ENCODE results near the gene RWDD3. TPM values are rescaled to one million over a fixed set of nuclear protein-coding genes. Genes with fewer than 3 reads are reported as not detected.

Gene RWDD3
- polyA plus RNA-seq, 2 donors, result 7.8 to 26.9 TPM

DNA sequence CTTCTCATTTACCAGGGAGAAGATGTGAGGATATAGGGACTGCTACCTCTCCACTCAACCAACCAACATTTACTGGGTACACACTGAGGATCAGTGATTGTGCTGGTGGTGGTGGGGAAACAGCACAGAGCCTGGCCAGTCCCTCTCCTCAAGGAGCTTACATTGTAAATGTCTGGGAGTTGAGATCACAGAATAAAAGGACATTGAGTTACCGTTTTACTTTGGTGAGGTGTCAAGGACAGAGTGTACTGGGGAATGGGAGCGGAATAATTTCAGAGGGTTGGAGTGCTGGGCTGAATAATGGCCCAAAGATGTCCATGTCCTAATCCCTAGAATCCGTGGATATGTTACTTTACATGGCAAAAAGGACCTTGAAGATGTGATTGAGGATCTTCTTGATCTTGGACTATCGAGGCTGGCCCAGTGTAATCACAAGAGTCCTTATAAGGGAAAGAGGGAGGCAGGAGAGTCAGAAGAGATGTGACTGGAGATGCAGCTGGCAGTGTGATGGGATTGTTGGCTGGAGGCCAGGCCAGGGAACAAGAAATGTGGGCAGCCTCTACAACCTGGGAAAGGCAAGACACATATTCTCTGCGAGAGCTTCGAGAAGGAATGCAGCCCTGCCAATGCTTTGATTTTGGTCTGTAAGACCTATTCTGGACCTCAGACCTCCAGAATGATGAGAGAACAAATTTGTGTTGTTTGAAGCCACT lies 26.6 kb upstream of the RWDD3 start:
- no peak overlapping the region for H3K27ac ChIP-seq (ENCODE audit: low read depth in 2 of 2, low read length in 1 of 2)

GRCh38 chr1:95208876-95209275 lies 25.1 kb upstream of the RWDD3 start:
- Histone ChIP-seq H3K4me1 (ENCODE audit: control insufficient read depth in 2 of 2, insufficient read depth in 2 of 2, low read length in 1 of 2) (no peaks in the 10 kb centered on the region), H3K9me3 (ENCODE audit: control insufficient read depth in 2 of 2, insufficient read depth in 1 of 2, low read depth in 1 of 2, low read length in 1 of 2) (no peaks in the 10 kb centered on the region), H3K4me3 (ENCODE audit: low read depth in 1 of 2, low read length in 2 of 2) (no peak overlapping the region), H3K36me3 (ENCODE audit: control insufficient read depth in 2 of 2, insufficient read depth in 2 of 2, low read length in 1 of 2) (no peaks in the 10 kb centered on the region), H3K27ac (ENCODE audit: low read depth in 2 of 2, low read length in 1 of 2) (no peak overlapping the region), H3K27me3 (ENCODE audit: control insufficient read depth in 1 of 2, insufficient read depth in 2 of 2, low read length in 2 of 2) (no peaks in the 10 kb centered on the region)
- WGBS, 2 donors, result 73 to 84% methylated on average over 3 of the region's 3 CpGs

More for the DNA sequence above, 26.6 kb upstream of the RWDD3 start:
- 80 to 83% methylated on average over 6 of the region's 6 CpGs for WGBS, 2 donors
- Histone ChIP-seq H3K4me1 (ENCODE audit: control insufficient read depth in 2 of 2, insufficient read depth in 2 of 2, low read length in 1 of 2) (no peaks in the 10 kb centered on the region), H3K4me3 (ENCODE audit: low read depth in 1 of 2, low read length in 2 of 2) (no peak overlapping the region), H3K27me3 (ENCODE audit: control insufficient read depth in 1 of 2, insufficient read depth in 2 of 2, low read length in 2 of 2) (no peaks in the 10 kb centered on the region), H3K9me3 (ENCODE audit: control insufficient read depth in 2 of 2, insufficient read depth in 1 of 2, low read depth in 1 of 2, low read length in 1 of 2) (no peaks in the 10 kb centered on the region), H3K36me3 (ENCODE audit: control insufficient read depth in 2 of 2, insufficient read depth in 2 of 2, low read length in 1 of 2) (no peaks in the 10 kb centered on the region)

DNA sequence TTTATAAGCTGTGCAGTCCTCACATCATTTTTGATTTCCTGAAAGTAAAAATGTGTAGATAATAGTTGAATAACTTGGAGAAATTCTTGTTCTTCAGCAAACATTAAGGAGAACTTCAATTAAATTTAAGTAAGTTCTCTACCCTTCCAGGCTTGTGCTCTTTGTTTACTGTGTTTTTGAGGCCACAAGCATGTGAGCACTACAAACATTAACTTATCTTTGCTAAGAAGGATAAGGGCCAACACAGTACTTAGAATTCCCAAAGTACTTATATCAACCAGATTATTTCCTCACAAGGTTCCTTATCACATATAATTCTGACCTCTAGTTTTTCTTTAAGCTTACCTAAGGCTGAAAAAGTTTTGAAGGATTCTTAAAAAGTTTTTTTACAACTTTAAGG lies 24.7 kb upstream of the RWDD3 start:
- H3K27me3 ChIP-seq (ENCODE audit: control insufficient read depth in 1 of 2, insufficient read depth in 2 of 2, low read length in 2 of 2), result no peaks in the 10 kb centered on the region
- H3K9me3 ChIP-seq (ENCODE audit: control insufficient read depth in 2 of 2, insufficient read depth in 1 of 2, low read depth in 1 of 2, low read length in 1 of 2), result no peaks in the 10 kb centered on the region
- no peak overlapping the region for H3K27ac ChIP-seq (ENCODE audit: low read depth in 2 of 2, low read length in 1 of 2)
- H3K4me3 ChIP-seq (ENCODE audit: low read depth in 1 of 2, low read length in 2 of 2), result no peak overlapping the region
- no peaks in the 10 kb centered on the region for H3K4me1 ChIP-seq (ENCODE audit: control insufficient read depth in 2 of 2, insufficient read depth in 2 of 2, low read length in 1 of 2)
- no peaks in the 10 kb centered on the region for H3K36me3 ChIP-seq (ENCODE audit: control insufficient read depth in 2 of 2, insufficient read depth in 2 of 2, low read length in 1 of 2)

DNA sequence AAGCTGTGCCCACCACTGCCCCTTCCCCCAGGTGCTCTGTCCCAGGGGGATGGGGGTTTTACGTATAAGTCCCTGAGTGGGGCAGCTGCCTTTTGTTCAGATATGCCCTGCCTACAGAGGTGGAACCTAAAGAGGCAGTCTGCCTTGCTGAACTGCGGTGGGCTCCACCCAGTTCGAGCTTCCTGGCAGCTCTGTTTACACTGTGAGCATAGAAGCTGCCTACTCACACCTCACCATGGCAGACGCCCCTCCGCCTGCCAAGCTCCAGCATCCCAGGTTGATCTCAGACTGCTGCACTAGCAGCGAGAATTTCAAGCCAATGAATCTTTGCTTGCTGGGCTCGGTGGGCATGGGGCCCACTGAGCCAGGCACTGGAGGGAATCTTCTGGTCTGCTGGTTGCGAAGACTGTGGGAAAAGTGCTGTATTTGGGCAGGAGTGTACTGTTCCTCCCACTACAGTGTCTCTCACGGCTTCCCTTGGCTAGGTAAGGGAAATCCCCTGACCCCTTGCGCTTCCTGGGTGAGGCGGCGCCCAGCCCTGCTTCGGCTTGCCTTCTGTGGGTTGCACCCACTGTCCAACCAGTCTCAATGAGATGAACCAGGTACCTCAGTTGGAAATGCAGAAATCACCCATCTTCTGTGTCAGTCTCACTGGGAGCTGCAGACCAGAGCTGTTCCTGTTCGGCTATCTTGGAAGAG lies 17.6 kb upstream of the RWDD3 start:
- H3K4me3 ChIP-seq (ENCODE audit: low read depth in 1 of 2, low read length in 2 of 2), result no peak overlapping the region
- no peaks in the 10 kb centered on the region for H3K36me3 ChIP-seq (ENCODE audit: control insufficient read depth in 2 of 2, insufficient read depth in 2 of 2, low read length in 1 of 2)
- H3K27ac ChIP-seq (ENCODE audit: low read depth in 2 of 2, low read length in 1 of 2), result no peak overlapping the region
- 87 to 89% methylated on average over 14 of the region's 14 CpGs for WGBS, 2 donors
- H3K4me1 ChIP-seq (ENCODE audit: control insufficient read depth in 2 of 2, insufficient read depth in 2 of 2, low read length in 1 of 2), result no peaks in the 10 kb centered on the region
- H3K27me3 ChIP-seq (ENCODE audit: control insufficient read depth in 1 of 2, insufficient read depth in 2 of 2, low read length in 2 of 2), result no peaks in the 10 kb centered on the region
- no peaks in the 10 kb centered on the region for H3K9me3 ChIP-seq (ENCODE audit: control insufficient read depth in 2 of 2, insufficient read depth in 1 of 2, low read depth in 1 of 2, low read length in 1 of 2)

- no peak overlapping the region for H3K4me3 ChIP-seq (ENCODE audit: low read depth in 1 of 2, low read length in 2 of 2)
- 62 to 74% methylated on average over 1 of the region's 1 CpG for WGBS, 2 donors
- H3K27me3 ChIP-seq (ENCODE audit: control insufficient read depth in 1 of 2, insufficient read depth in 2 of 2, low read length in 2 of 2), result no peaks in the 10 kb centered on the region
- H3K36me3 ChIP-seq (ENCODE audit: control insufficient read depth in 2 of 2, insufficient read depth in 2 of 2, low read length in 1 of 2), result no peaks in the 10 kb centered on the region
- H3K9me3 ChIP-seq (ENCODE audit: control insufficient read depth in 2 of 2, insufficient read depth in 1 of 2, low read depth in 1 of 2, low read length in 1 of 2), result no peaks in the 10 kb centered on the region
- no peaks in the 10 kb centered on the region for H3K4me1 ChIP-seq (ENCODE audit: control insufficient read depth in 2 of 2, insufficient read depth in 2 of 2, low read length in 1 of 2)
- no peak overlapping the region for H3K27ac ChIP-seq (ENCODE audit: low read depth in 2 of 2, low read length in 1 of 2)
These were observed 16.6 kb upstream of the RWDD3 start for GRCh38 chr1:95217371-95217770.

- H3K4me1 ChIP-seq (ENCODE audit: control insufficient read depth in 2 of 2, insufficient read depth in 2 of 2, low read length in 1 of 2), result no peaks in the 10 kb centered on the region
- WGBS, 2 donors, result 89 to 91% methylated on average over 4 of the region's 4 CpGs
- no peak overlapping the region for H3K4me3 ChIP-seq (ENCODE audit: low read depth in 1 of 2, low read length in 2 of 2)
- no peaks in the 10 kb centered on the region for H3K9me3 ChIP-seq (ENCODE audit: control insufficient read depth in 2 of 2, insufficient read depth in 1 of 2, low read depth in 1 of 2, low read length in 1 of 2)
- H3K27ac ChIP-seq (ENCODE audit: low read depth in 2 of 2, low read length in 1 of 2), result no peak overlapping the region
- no peaks in the 10 kb centered on the region for H3K36me3 ChIP-seq (ENCODE audit: control insufficient read depth in 2 of 2, insufficient read depth in 2 of 2, low read length in 1 of 2)
- no peaks in the 10 kb centered on the region for H3K27me3 ChIP-seq (ENCODE audit: control insufficient read depth in 1 of 2, insufficient read depth in 2 of 2, low read length in 2 of 2)
These were observed 14.6 kb upstream of the RWDD3 start for GRCh38 chr1:95219407-95219806.

- 86 to 87% methylated on average over 6 of the region's 6 CpGs for WGBS, 2 donors
- no peaks in the 10 kb centered on the region for H3K4me1 ChIP-seq (ENCODE audit: control insufficient read depth in 2 of 2, insufficient read depth in 2 of 2, low read length in 1 of 2)
- no peaks in the 10 kb centered on the region for H3K36me3 ChIP-seq (ENCODE audit: control insufficient read depth in 2 of 2, insufficient read depth in 2 of 2, low read length in 1 of 2)
- H3K27ac ChIP-seq (ENCODE audit: low read depth in 2 of 2, low read length in 1 of 2), result no peak overlapping the region
- no peaks in the 10 kb centered on the region for H3K27me3 ChIP-seq (ENCODE audit: control insufficient read depth in 1 of 2, insufficient read depth in 2 of 2, low read length in 2 of 2)
- H3K4me3 ChIP-seq (ENCODE audit: low read depth in 1 of 2, low read length in 2 of 2), result no peak overlapping the region
- no peaks in the 10 kb centered on the region for H3K9me3 ChIP-seq (ENCODE audit: control insufficient read depth in 2 of 2, insufficient read depth in 1 of 2, low read depth in 1 of 2, low read length in 1 of 2)
These were observed 12.7 kb upstream of the RWDD3 start for GRCh38 chr1:95221306-95221705.

GRCh38 chr1:95222629-95223028 lies 11.4 kb upstream of the RWDD3 start:
- 74 to 81% methylated on average over 2 of the region's 2 CpGs for WGBS, 2 donors
- no peaks in the 10 kb centered on the region for H3K4me1 ChIP-seq (ENCODE audit: control insufficient read depth in 2 of 2, insufficient read depth in 2 of 2, low read length in 1 of 2)
- no peak overlapping the region for H3K4me3 ChIP-seq (ENCODE audit: low read depth in 1 of 2, low read length in 2 of 2)
- H3K27ac ChIP-seq (ENCODE audit: low read depth in 2 of 2, low read length in 1 of 2), result no peak overlapping the region
- no peaks in the 10 kb centered on the region for H3K36me3 ChIP-seq (ENCODE audit: control insufficient read depth in 2 of 2, insufficient read depth in 2 of 2, low read length in 1 of 2)
- H3K9me3 ChIP-seq (ENCODE audit: control insufficient read depth in 2 of 2, insufficient read depth in 1 of 2, low read depth in 1 of 2, low read length in 1 of 2), result no peaks in the 10 kb centered on the region
- no peaks in the 10 kb centered on the region for H3K27me3 ChIP-seq (ENCODE audit: control insufficient read depth in 1 of 2, insufficient read depth in 2 of 2, low read length in 2 of 2)

- Histone ChIP-seq H3K27me3 (ENCODE audit: control insufficient read depth in 1 of 2, insufficient read depth in 2 of 2, low read length in 2 of 2) (no peaks in the 10 kb centered on the region), H3K36me3 (ENCODE audit: control insufficient read depth in 2 of 2, insufficient read depth in 2 of 2, low read length in 1 of 2) (no peaks in the 10 kb centered on the region), H3K4me3 (ENCODE audit: low read depth in 1 of 2, low read length in 2 of 2) (no peak overlapping the region), H3K9me3 (ENCODE audit: control insufficient read depth in 2 of 2, insufficient read depth in 1 of 2, low read depth in 1 of 2, low read length in 1 of 2) (no peaks in the 10 kb centered on the region), H3K27ac (ENCODE audit: low read depth in 2 of 2, low read length in 1 of 2) (no peak overlapping the region), H3K4me1 (ENCODE audit: control insufficient read depth in 2 of 2, insufficient read depth in 2 of 2, low read length in 1 of 2) (no peaks in the 10 kb centered on the region)
These were observed 10.9 kb upstream of the RWDD3 start for GRCh38 chr1:95223110-95223509.

Data from esophagus (tissue), 2 donors.